Measurements from ENCODE around the gene CHTOP.

GRCh38 chr1:153693466-153693865 lies 59.6 kb downstream of the CHTOP start:
- TF ChIP-seq CTCF (IDR thresholded peaks at IDR 0.05; ENCODE audit: borderline replicate concordance, extremely low read depth, low read length, poor library complexity, severe bottlenecking): no peak
- no peak for TF ChIP-seq EZH2 (IDR thresholded peaks at IDR 0.05; ENCODE audit: borderline replicate concordance, low read depth, low read length, severe bottlenecking)

All from DND-41 (cell line).